ENCODE results near the gene ADAMTSL1.

The ADAMTSL1 gene

GRCh38 chr9:18550286-18550685, 76.3 kb downstream of the ADAMTSL1 start:
- DNase-seq (ENCODE audit: low read depth in 2 of 2): no peak

- DNase-seq (ENCODE audit: low read depth in 2 of 2): no peak
These were observed 80.3 kb downstream of the ADAMTSL1 start for GRCh38 chr9:18554244-18554643.

DNA sequence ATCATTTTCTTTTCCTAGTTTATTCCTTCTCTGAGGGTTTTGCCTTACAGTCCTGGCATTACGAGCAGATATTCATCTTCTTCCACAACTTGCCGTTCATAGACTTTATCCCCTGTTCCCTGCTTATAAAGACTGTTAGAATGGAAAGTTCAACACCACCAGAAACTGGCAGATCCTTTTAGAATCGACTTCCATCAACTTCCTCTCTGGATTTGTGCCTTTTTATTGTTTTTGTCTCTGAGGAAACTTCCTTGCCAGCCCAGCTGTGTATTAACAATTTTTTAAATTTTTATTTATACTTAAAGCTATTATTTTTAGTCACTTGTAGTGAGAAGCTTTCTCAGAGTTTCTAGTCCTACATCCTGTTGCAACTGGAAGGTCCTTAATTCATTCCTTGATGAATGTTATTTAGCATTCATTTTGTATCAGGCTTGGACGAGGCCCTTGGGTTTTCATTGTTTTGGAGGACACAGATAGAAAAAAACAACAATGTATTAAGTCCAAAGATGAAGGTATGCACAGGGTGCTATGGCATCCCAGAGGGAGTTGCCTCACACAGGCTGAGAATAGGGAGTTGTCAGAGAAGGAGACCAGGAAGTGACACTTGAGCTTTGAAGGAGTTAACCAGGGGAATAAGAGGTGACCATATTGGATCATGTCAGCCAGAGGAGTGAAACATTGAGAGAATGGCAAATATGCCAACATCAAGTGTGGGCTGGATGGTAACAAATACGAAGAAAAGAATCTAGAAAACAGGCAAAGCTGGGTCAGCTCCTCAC, 81.3 kb downstream of the ADAMTSL1 start:
- DNase-seq (ENCODE audit: low read depth in 2 of 2): no peak

GRCh38 chr9:18564018-18564880, 90.3 kb downstream of the ADAMTSL1 start:
- no peak for DNase-seq (ENCODE audit: low read depth in 2 of 2)

DNA sequence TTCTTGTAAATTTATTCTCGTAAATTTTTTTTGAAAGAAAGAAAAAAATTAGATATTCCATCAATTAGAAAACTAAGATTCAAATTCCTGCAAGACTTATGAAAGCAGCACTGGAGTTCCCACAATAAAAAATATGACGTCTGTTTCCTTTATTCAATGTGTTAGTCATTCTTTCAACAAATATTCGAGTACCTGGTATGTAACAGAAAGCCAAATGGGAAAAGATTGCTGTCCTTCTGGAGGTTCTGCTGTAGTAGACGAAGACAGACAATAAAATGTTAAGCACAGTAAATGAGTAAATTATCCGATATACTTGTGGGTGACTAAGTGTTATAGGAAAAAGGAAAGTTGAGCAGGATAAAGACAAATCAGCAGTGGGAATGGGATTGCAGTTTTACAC, 92.2 kb downstream of the ADAMTSL1 start:
- DNase-seq (ENCODE audit: low read depth in 2 of 2): no peak

- no peak for DNase-seq (ENCODE audit: low read depth in 2 of 2)
These were observed 95.0 kb downstream of the ADAMTSL1 start for GRCh38 chr9:18568973-18569372.

GRCh38 chr9:18569941-18570630, 96.1 kb downstream of the ADAMTSL1 start:
- DNase-seq (ENCODE audit: low read depth in 2 of 2): no peak

DNA sequence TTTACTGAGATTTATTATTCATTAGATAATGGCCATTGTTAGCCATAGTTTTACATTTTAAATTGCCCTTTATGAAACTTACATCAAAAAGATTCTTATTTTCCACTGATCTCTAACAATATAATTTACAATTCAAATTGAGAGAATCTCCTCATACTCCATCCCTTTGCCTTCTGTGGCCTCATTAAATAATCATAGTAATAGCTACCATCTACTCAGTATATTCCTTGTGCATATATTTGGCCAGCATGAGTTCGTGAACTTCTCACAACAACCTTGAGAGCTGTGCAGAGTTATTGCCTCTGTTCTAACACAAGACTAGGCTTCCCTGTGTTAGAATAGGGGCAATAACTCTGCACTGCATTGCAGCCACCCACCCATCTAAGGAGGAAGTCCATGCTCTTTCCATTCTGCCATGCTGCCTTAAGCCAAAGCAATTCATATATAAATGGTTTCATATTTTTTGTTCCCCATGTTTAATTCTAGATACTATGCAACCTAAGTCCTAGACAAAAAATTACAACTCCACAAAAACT, 99.1 kb downstream of the ADAMTSL1 start:
- no peak for DNase-seq (ENCODE audit: low read depth in 2 of 2)

DNA sequence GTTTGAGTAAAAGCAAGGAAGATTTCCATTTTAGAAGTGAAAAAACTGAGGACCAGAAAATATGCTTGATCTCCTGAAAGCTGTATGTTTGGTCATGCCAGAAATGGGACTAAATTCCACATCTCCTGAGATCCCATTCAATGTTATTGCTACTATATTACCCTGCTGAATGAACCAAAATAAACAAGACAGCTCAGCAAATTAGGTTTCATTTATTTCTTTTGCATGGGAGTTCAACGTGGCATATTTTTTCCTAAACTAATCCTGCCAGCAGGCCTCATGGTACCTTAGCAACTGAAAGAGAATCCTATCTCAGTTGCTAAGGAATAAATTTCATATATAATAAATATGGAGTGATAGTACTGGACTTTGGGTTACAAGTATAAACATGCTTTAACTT, 101.7 kb downstream of the ADAMTSL1 start:
- no peak for DNase-seq (ENCODE audit: low read depth in 2 of 2)

- no peak for DNase-seq (ENCODE audit: low read depth in 2 of 2)
These were observed 105.6 kb downstream of the ADAMTSL1 start for GRCh38 chr9:18579536-18579935.

- no peak for DNase-seq (ENCODE audit: low read depth in 2 of 2)
These were observed 106.2 kb downstream of the ADAMTSL1 start for GRCh38 chr9:18580151-18580550.

DNA sequence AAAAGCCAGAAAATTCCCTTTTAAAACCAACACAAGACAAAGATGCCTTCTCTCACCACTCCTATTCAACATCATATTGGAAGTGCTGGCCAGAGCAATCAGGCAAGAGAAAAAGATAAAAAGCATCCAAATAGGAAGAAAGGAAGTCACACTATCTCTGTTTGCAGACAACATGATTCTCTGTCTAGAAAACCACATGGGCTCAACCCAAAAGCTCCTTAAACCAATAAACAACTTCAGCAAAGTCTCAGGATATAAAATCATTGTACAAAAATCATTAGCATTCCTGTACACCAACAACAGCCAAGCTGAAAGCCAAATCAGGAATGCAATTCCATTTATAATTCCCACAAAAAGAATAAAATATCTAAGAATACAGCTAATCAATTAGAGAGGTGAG, 112.0 kb downstream of the ADAMTSL1 start:
- DNase-seq (ENCODE audit: low read depth in 2 of 2): no peak

GRCh38 chr9:18588002-18588401, 114.0 kb downstream of the ADAMTSL1 start:
- no peak for DNase-seq (ENCODE audit: low read depth in 2 of 2)

DNA sequence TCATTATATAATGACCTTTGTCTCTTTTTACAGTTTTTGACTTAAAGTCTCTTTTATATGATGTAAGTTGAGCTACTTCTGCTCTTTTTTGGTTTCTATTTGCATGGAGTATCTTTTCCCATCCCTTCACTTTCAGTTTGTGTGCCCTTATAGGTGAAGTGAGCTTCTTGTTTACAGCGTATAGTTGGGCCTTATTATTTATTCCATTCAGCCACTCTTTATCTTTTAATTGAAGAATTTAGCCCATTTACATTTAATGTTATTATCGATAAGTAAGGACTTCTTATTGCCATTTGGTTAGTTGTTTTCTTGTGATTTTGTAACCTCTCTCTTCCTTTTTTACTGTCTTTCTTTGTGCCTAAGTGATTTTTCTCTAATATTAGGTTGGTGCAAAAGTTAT, 117.3 kb downstream of the ADAMTSL1 start:
- no peak for DNase-seq (ENCODE audit: low read depth in 2 of 2)

GRCh38 chr9:18594837-18595236, 120.9 kb downstream of the ADAMTSL1 start:
- DNase-seq (ENCODE audit: low read depth in 2 of 2): no peak

DNA sequence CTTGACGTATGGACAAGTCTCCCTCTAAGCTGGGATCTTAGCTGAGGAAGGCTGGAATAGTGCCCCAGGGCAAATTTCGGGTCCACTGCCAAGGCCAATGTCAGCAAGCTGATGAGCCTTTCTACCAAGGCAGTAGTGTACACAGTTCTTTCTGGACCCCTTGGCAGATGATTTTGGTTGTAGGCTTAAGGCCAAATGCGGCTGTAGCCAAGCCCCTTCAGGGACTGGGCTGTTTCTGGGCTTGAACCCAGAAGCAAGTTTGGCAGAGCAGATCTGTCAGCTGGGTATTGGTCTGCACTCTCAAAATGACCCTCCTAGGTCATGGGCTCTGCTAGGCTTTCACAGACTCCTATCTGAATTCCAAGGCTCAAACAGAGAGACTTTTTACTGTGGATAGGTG, 121.6 kb downstream of the ADAMTSL1 start:
- DNase-seq (ENCODE audit: low read depth in 2 of 2): no peak

DNA sequence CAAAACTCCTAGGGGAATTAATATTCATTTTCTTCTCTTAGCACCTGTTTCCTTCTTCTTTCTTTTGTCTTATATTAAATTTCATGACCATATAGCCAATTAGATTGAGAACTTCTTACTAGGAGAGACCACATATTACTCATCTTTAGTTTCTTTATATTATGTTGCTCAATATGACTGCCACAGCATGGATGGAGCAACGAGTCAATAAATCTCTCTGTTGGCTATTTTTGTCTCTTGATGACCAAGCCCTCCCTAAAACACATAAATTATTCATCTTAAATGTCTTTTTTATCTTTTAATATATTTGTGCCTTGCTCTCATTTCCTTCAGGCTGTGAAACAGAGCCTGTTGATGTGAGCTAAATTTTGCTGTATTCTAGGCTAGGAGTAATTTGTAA, 123.0 kb downstream of the ADAMTSL1 start:
- DNase-seq (ENCODE audit: low read depth in 2 of 2): no peak

DNA sequence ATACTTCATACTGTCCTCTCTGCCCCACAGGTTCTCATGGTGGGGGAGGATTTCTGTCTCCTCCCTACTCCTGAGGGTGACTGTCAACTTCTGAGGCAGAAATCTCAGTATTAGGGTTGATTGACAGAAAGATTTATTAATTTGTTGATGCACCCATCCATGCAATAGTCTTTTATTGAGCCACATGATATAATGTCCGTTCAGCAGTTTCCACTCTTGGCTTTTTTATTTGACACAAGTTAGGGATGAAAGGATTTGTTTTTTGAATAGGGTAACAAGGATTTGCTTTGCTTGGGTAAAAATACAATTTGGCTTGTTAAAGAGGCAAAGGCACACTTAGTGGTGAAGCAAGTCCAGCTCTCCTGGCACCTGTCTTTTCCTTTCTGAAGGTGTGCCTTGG, 125.0 kb downstream of the ADAMTSL1 start:
- DNase-seq (ENCODE audit: low read depth in 2 of 2): no peak

- DNase-seq (ENCODE audit: low read depth in 2 of 2): no peak
These were observed 127.1 kb downstream of the ADAMTSL1 start for GRCh38 chr9:18601026-18601425.

DNA sequence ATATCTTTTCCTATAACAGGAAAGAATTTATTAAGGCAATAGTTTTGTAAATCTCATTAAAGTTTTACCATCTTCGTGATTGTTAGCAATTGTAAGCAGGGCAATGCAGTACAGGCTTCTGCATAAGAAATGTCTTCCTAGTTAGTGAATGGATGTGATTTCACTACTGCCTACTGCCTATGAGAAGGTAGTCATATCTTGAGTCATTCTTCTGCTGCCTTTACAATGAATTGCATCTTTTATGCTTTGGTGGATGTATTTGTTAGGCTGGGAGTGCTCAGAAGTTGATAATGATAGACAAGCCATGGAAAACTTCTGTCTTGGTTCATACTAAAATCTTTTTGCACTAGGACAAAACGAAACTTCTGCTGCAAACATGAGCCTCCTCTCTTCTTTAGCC, 128.0 kb downstream of the ADAMTSL1 start:
- no peak for DNase-seq (ENCODE audit: low read depth in 2 of 2)

DNA sequence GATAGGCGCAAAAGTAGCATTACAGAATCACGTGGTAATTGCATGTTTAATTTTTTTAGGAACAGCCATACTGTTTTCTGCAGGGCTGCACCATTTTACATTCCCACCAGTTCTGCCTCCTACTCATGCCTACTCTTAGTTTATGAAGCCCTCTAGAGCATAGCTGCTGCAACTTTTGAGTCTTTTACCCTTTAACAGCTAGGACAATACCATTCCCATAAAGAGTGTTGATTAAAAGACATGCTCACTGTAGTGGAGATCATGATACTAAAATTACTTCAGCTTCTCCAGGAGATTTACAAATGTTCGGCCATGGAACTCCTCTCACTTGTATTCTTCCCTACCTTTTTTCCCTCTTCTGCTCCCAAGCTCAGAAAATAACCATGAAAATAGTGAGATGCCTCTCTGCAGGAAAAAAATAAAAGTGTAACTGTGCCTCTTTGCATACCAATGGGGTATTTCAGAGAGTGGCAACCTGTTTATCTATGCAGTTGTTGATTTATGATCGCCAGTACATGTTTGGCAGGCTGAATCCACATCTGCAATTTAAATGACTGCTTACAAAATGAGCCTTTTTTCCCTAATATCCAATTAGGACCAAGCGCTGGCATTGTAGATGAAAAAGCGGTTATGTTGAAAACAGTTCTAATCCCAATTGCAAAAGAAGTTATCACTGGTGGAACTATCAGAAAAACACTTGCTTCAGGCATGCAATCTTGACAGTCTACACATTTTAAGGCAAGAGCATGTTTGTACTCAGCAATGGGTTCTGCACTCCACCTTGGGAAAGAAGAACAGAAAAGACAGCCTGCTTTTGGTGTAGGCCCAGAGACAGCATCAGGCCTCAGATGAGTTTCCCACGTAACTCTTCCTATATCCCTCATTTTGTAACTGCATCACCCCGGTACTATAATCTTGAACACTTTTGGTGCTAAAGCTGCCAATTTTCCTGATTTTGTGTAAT, 131.1 kb downstream of the ADAMTSL1 start:
- DNase-seq (ENCODE audit: low read depth in 2 of 2): no peak

Data from stimulated activated CD4-positive, alpha-beta T cell treated with anti-CD3 and anti-CD28 coated beads, Interleukin-15, amount 100 ng/mL, for 48 hours (primary cell).